Subcutaneous adipose tissue (tissue), 4 donors: Measurements from ENCODE around the gene FFAR1. TPM values are rescaled to one million over a fixed set of nuclear protein-coding genes. Genes with fewer than 3 reads are reported as not detected.

ENCODE experiments used
- CTCF ChIP-seq: fragments of 450-650 bp; IDR thresholded peaks from one replicate; pipeline ENCODE4 v1.5.1; 2016; ENCODE audit warnings: low read depth, mild to moderate bottlenecking, control low read depth, antibody characterized with exemption, moderate library complexity
- total RNA-seq, 4 donors: library from RNA; depleted of rRNA; stranded (reverse); fragments of >200 nt; gene quantifications; one replicate each; pipeline ENCODE4 v1.1.0, GENCODE V29; 2016

Gene FFAR1
- total RNA-seq, 4 donors from 2014 or later, result not detected

- TF ChIP-seq CTCF, result no peak
Observed at GRCh38 chr19:35368378-35368777, 20.7 kb downstream of the FFAR1 start.

GRCh38 chr19:35369522-35369921 is 21.8 kb downstream of the FFAR1 start:
- TF ChIP-seq CTCF, result no peak

GRCh38 chr19:35370722-35371121 is 23.0 kb downstream of the FFAR1 start, which contains the start of gene GPR42:
Gene GPR42 (plus strand): TSS chr19:35371068. CDS start chr19:35371360, 292 bp downstream.
- no peak for TF ChIP-seq CTCF

- no peak for TF ChIP-seq CTCF
Observed at GRCh38 chr19:35373492-35373891, 25.8 kb downstream of the FFAR1 start.

GRCh38 chr19:35375505-35376307 is 28.0 kb downstream of the FFAR1 start:
- TF ChIP-seq CTCF, result no peak

- no peak for TF ChIP-seq CTCF
Observed at GRCh38 chr19:35377656-35378055, 30.0 kb downstream of the FFAR1 start.

GRCh38 chr19:35378356-35378755 is 30.7 kb downstream of the FFAR1 start:
- TF ChIP-seq CTCF, result no peak
